Heart left ventricle (tissue), 13 donors: Measurements from ENCODE around the gene UACA.

Source experiments
- CTCF ChIP-seq, 12 donors: fragments of 200-600 bp; sonication (generic) in 4 of 12; IDR thresholded peaks; one replicate each; pipeline versions ENCODE4 v1.5.0 to v1.8.0; 2018 to 2022; ENCODE audit warnings: antibody characterized with exemption in 12 of 12, mild to moderate bottlenecking in 5 of 12
- POLR2A ChIP-seq, 2 donors: fragments of 450-650 bp; IDR thresholded peaks; one replicate each; pipeline ENCODE4 v1.6.1; 2017; ENCODE audit warnings: antibody characterized with exemption in 2 of 2, mild to moderate bottlenecking in 2 of 2, moderate library complexity in 2 of 2
- donor health status: ischemic (EF 13 %, LVEDD 7.1; RV severe dilation, severe dysfunction).
- donor health status: DM: no; HTN: yes; CAD: no.
- donor health status: DM: no; HTN: no; CAD: no.
- donor health status: ischemic (EF 25% LVEDD 6.9; RV normal size, moderate dysfunction).
- donor health status: ischemic (EF 25% LVEDD 5.7; RV mildly dilated, moderate dysfunction).
- donor health status: ischemic (EF 35%, LVEDD 5.7; RV mildly dilated, moderate dysfunction).
- donor health status: nonischemic (EF 11% LVEDD 7.7; RV severe dilation, severe dysfunction).
- donor health status: DM: yes; HTN: yes; CAD: no.
- donor health status: PGD.
- donor health status: ischemic (EF 29% LVEDD 5.4; RV normal size, mild dysfunction).
- donor health status: nonischemic (EF 23%, LVEDD 6.1; RV moderate dilation, normal function).

DNA sequence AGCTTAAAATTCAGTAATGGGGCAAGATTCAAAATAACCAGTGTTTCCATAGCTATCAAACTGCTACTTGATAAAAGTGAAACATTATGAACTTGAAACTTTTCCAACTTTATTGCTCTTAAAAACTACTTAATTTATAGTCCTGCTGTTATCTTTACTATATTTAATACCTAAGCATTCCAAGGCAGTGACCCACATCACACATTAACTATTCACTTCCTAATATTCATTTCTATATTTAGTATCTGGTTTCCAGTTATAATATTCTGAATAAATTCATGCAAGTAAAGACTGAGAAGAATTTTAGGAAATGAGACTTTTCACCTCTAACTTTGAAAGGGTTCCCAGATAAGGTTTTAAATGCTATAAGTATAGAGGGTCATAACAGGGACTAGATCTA, 64.9 kb downstream of the UACA start:
- TF ChIP-seq CTCF (IDR thresholded peaks at IDR 0.05) (no peak), POLR2A (IDR thresholded peaks at IDR 0.05) (no peak)
